ENCODE results near the gene MOSMO.

MOSMO gene

GRCh38 chr16:22003195-22003594, 4.7 kb upstream of the MOSMO start:
- no peak overlapping the region for H3K9ac ChIP-seq (ENCODE audit: low read depth, low read length)
- H3K36me3 ChIP-seq (ENCODE audit: insufficient read depth, low read length) = no peaks in the 10 kb centered on the region; the same call in 1 of the 2 replicates
- no peak for ATAC-seq (ENCODE audit: insufficient read depth, low read depth)
- no peak overlapping the region for H3K27ac ChIP-seq (ENCODE audit: low read length)
- TF ChIP-seq, protein P1, sequence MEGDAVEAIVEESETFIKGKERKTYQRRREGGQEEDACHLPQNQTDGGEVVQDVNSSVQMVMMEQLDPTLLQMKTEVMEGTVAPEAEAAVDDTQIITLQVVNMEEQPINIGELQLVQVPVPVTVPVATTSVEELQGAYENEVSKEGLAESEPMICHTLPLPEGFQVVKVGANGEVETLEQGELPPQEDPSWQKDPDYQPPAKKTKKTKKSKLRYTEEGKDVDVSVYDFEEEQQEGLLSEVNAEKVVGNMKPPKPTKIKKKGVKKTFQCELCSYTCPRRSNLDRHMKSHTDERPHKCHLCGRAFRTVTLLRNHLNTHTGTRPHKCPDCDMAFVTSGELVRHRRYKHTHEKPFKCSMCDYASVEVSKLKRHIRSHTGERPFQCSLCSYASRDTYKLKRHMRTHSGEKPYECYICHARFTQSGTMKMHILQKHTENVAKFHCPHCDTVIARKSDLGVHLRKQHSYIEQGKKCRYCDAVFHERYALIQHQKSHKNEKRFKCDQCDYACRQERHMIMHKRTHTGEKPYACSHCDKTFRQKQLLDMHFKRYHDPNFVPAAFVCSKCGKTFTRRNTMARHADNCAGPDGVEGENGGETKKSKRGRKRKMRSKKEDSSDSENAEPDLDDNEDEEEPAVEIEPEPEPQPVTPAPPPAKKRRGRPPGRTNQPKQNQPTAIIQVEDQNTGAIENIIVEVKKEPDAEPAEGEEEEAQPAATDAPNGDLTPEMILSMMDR (IDR thresholded peaks at IDR 0.05; ENCODE audit: borderline replicate concordance, extremely low read depth, low read length, poor library complexity, severe bottlenecking) = no peak
- no peak for TF ChIP-seq EZH2 (IDR thresholded peaks at IDR 0.05; ENCODE audit: borderline replicate concordance, low read depth, low read length, severe bottlenecking)
- no peak overlapping the region for H2AFZ ChIP-seq (ENCODE audit: low read depth, low read length)
- no peaks in the 10 kb centered on the region for H3K9me3 ChIP-seq (ENCODE audit: insufficient read depth, low read length, severe bottlenecking)
- DNase-seq = no peak
- no peak overlapping the region for H3K4me3 ChIP-seq (ENCODE audit: low read depth in 1 of 2, low read length in 2 of 2)
- H3K4me2 ChIP-seq (ENCODE audit: insufficient read depth, low read length) = no peak overlapping the region
- H3K4me1 ChIP-seq (ENCODE audit: insufficient read depth, low read length) = peaks cover 21% of the 10 kb centered on the region
- no peaks in the 10 kb centered on the region for H4K20me1 ChIP-seq (ENCODE audit: insufficient read depth, low read length)
- peaks cover under 1% of the 10 kb centered on the region for H3K79me2 ChIP-seq (ENCODE audit: insufficient read depth, low read length)
- no peaks in the 10 kb centered on the region for H3K27me3 ChIP-seq (ENCODE audit: insufficient read depth, low read length, poor library complexity)

DNA sequence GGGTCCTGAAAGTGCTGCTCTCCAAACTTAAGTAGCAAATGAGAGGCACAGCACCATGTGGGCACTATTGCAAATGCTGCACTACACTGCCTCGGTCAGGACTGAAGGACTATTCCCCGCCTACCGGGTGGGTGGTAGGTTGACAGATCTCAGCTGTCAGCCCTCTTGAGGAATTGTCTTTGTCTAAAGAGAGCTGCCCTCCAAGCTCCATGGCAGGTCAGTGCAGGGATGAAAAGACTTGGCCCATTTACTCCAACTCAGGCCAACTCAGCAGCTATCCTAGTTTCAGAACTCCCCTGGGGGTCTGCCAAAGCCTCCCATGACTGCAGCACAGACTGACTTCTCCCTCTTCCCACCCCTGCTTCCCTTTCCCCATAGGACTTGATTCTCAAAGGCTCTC, 3.6 kb upstream of the MOSMO start:
- H2AFZ ChIP-seq (ENCODE audit: low read depth, low read length) = no peak overlapping the region
- H4K20me1 ChIP-seq (ENCODE audit: insufficient read depth, low read length) = no peaks in the 10 kb centered on the region
- no peaks in the 10 kb centered on the region for H3K27me3 ChIP-seq (ENCODE audit: insufficient read depth, low read length, poor library complexity)
- peaks cover 30% of the 10 kb centered on the region for H3K4me1 ChIP-seq (ENCODE audit: insufficient read depth, low read length)
- H3K9ac ChIP-seq (ENCODE audit: low read depth, low read length) = no peak overlapping the region
- TF ChIP-seq, protein P1 (IDR thresholded peaks at IDR 0.05; ENCODE audit: borderline replicate concordance, extremely low read depth, low read length, poor library complexity, severe bottlenecking) = no peak
- TF ChIP-seq EZH2 (IDR thresholded peaks at IDR 0.05; ENCODE audit: borderline replicate concordance, low read depth, low read length, severe bottlenecking) = no peak
- no peaks in the 10 kb centered on the region; the same call in 1 of the 2 replicates for H3K36me3 ChIP-seq (ENCODE audit: insufficient read depth, low read length)
- H3K4me3 ChIP-seq (ENCODE audit: low read depth in 1 of 2, low read length in 2 of 2) = no peak overlapping the region
- no peak overlapping the region for H3K27ac ChIP-seq (ENCODE audit: low read length)
- peaks cover 11% of the 10 kb centered on the region for H3K79me2 ChIP-seq (ENCODE audit: insufficient read depth, low read length)
- no peak for DNase-seq
- no peak overlapping the region for H3K4me2 ChIP-seq (ENCODE audit: insufficient read depth, low read length)
- no peak for ATAC-seq (ENCODE audit: insufficient read depth, low read depth)
- no peaks in the 10 kb centered on the region for H3K9me3 ChIP-seq (ENCODE audit: insufficient read depth, low read length, severe bottlenecking)

DNA sequence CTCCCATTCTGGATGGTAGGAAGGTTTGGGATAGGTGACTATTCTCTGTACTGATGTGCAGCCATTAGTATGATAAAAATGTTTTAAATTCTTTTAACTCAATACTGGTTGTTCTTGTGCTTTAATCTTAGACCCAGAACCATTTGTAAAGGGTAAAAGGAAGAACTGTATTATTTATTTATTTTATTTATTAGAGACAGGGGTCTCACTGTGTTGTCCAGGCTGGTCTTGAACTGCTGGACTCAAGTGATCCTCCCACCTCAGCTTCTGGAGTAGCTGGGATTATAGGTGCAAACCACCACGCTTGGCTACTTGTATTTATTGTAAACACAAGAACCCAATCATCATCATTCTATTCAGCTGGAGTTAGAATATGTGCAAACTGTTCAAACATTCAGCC, 2.2 kb upstream of the MOSMO start:
- H2AFZ ChIP-seq (ENCODE audit: low read depth, low read length) = no peak overlapping the region
- no peak overlapping the region for H3K9ac ChIP-seq (ENCODE audit: low read depth, low read length)
- H4K20me1 ChIP-seq (ENCODE audit: insufficient read depth, low read length) = 0 out of 2 replicates have a peak, but pooled peaks cover 4% of the 10 kb centered on the region
- no peak for TF ChIP-seq EZH2 (IDR thresholded peaks at IDR 0.05; ENCODE audit: borderline replicate concordance, low read depth, low read length, severe bottlenecking)
- TF ChIP-seq, protein P1 (IDR thresholded peaks at IDR 0.05; ENCODE audit: borderline replicate concordance, extremely low read depth, low read length, poor library complexity, severe bottlenecking) = no peak
- ATAC-seq (ENCODE audit: insufficient read depth, low read depth) (no peak), DNase-seq (no peak)
- no peaks in the 10 kb centered on the region; the same call in 1 of the 2 replicates for H3K36me3 ChIP-seq (ENCODE audit: insufficient read depth, low read length)
- H3K27ac ChIP-seq (ENCODE audit: low read length) = no peak overlapping the region
- no peaks in the 10 kb centered on the region for H3K27me3 ChIP-seq (ENCODE audit: insufficient read depth, low read length, poor library complexity)
- no peak overlapping the region for H3K4me3 ChIP-seq (ENCODE audit: low read depth in 1 of 2, low read length in 2 of 2)
- no peak overlapping the region for H3K4me2 ChIP-seq (ENCODE audit: insufficient read depth, low read length)
- H3K9me3 ChIP-seq (ENCODE audit: insufficient read depth, low read length, severe bottlenecking) = no peaks in the 10 kb centered on the region
- H3K4me1 ChIP-seq (ENCODE audit: insufficient read depth, low read length) = peaks cover 36% of the 10 kb centered on the region
- peaks cover 23% of the 10 kb centered on the region for H3K79me2 ChIP-seq (ENCODE audit: insufficient read depth, low read length)

Data from DND-41 (cell line).